ENCODE measurements around the gene SPINK8.
A peak's percentile ranks its signal among the peaks of the same experiment; 100 is the strongest.

Gene SPINK8

GRCh38 chr3:48320996-48321395 is 12.5 kb downstream of the SPINK8 start:
- no peak for DNase-seq (ENCODE audit: low spot score)

GRCh38 chr3:48318713-48319468 is 14.6 kb downstream of the SPINK8 start:
- no peak for DNase-seq (ENCODE audit: low spot score)

GRCh38 chr3:48314542-48314941 is 18.9 kb downstream of the SPINK8 start:
- DNase-seq (ENCODE audit: low spot score), result no peak

- no peak for DNase-seq (ENCODE audit: low spot score)
Measured at GRCh38 chr3:48306860-48307530, 26.5 kb downstream of the SPINK8 start.

- no peak for DNase-seq (ENCODE audit: low spot score)
Measured at GRCh38 chr3:48306290-48306689, 27.2 kb downstream of the SPINK8 start.

GRCh38 chr3:48305396-48305795 is 28.1 kb downstream of the SPINK8 start:
- no peak for DNase-seq (ENCODE audit: low spot score)

- DNase-seq (ENCODE audit: low spot score), result no peak
Measured at GRCh38 chr3:48303021-48303420, 30.4 kb downstream of the SPINK8 start.

GRCh38 chr3:48301800-48302166 is 31.7 kb downstream of the SPINK8 start:
- no peak for DNase-seq (ENCODE audit: low spot score)

GRCh38 chr3:48301020-48301799 is 32.3 kb downstream of the SPINK8 start, which contains the start of gene NME6:
Gene NME6, minus strand, starts transcription at chr3:48301367.
- DNase-seq (ENCODE audit: low spot score), result peak; percentile 93

- no peak for DNase-seq (ENCODE audit: low spot score)
Measured at GRCh38 chr3:48299746-48300712, 33.4 kb downstream of the SPINK8 start.

GRCh38 chr3:48297111-48297810 is 36.2 kb downstream of the SPINK8 start:
- no peak for DNase-seq (ENCODE audit: low spot score)

- no peak for DNase-seq (ENCODE audit: low spot score)
Measured at GRCh38 chr3:48296699-48297098, 36.8 kb downstream of the SPINK8 start.

GRCh38 chr3:48294611-48295263 is 38.7 kb downstream of the SPINK8 start:
- no peak for DNase-seq (ENCODE audit: low spot score)

GRCh38 chr3:48289659-48290058 is 43.8 kb downstream of the SPINK8 start:
- no peak for DNase-seq (ENCODE audit: low spot score)

GRCh38 chr3:48287034-48287433 is 46.4 kb downstream of the SPINK8 start:
- no peak for DNase-seq (ENCODE audit: low spot score)

GRCh38 chr3:48286308-48286707 is 47.2 kb downstream of the SPINK8 start:
- no peak for DNase-seq (ENCODE audit: low spot score)

- no peak for DNase-seq (ENCODE audit: low spot score)
Measured at GRCh38 chr3:48285675-48286074, 47.8 kb downstream of the SPINK8 start.

- DNase-seq (ENCODE audit: low spot score), result no peak
Measured at GRCh38 chr3:48285132-48285531, 48.3 kb downstream of the SPINK8 start.

- DNase-seq (ENCODE audit: low spot score), result no peak
Measured at GRCh38 chr3:48280881-48281280, 52.6 kb downstream of the SPINK8 start.

GRCh38 chr3:48278884-48279559 is 54.4 kb downstream of the SPINK8 start:
- no peak for DNase-seq (ENCODE audit: low spot score)

All from ecto neural progenitor cell (in vitro differentiated cells).